Large intestine (tissue), 3 donors: Measurements from ENCODE around the gene IDH3A. TPM values are rescaled to one million over a fixed set of nuclear protein-coding genes. Genes with fewer than 3 reads are reported as not detected.

Source experiments
- DNase-seq, 2 donors: peaks; one replicate each; pipeline versions ENCODE4 v3.0.0 to v3.0.0-alpha.2; 2013
- H3K27ac ChIP-seq: one replicate; pipeline ENCODE4 v1.5.1; 2013; ENCODE audit warnings: low read length
- H3K27me3 ChIP-seq: 2 replicates; pipeline ENCODE4 v1.6.1; 2013; ENCODE audit warnings: low read length; ENCODE audit not compliant: control insufficient read depth, insufficient read depth
- H3K36me3 ChIP-seq: 2 replicates; pipeline ENCODE4 v1.6.1; 2013; ENCODE audit warnings: low read length; ENCODE audit not compliant: control insufficient read depth, insufficient read depth
- H3K4me1 ChIP-seq: one replicate; pipeline ENCODE4 v1.6.1; 2013; ENCODE audit warnings: low read length; ENCODE audit not compliant: control insufficient read depth, insufficient read depth
- H3K4me3 ChIP-seq: one replicate; pipeline ENCODE4 v1.5.1; 2013; ENCODE audit warnings: low read length
- H3K9me3 ChIP-seq: one replicate; pipeline ENCODE4 v1.6.1; 2013; ENCODE audit warnings: mild to moderate bottlenecking, low read depth, low read length, moderate library complexity; ENCODE audit not compliant: control insufficient read depth
- WGBS: methylation state at CpG from one replicate; pipeline ENCODE4 v1.1.5; 2013; ENCODE audit warnings: low lambda C conversion rate; ENCODE audit not compliant: insufficient coverage; 5-methylcytosine and 5-hydroxymethylcytosine counted together
- polyA plus RNA-seq: library from polyadenylated mRNA; unstranded; fragments of 120-200 nt; gene quantifications from one replicate; pipeline ENCODE4 v1.2.1, GENCODE V29; 2013

Gene IDH3A
- polyA plus RNA-seq, 1 donor = 113 TPM

- DNase-seq = no peak
- H3K4me1 ChIP-seq = peaks cover 12% of the 10 kb centered on the region
- no peak overlapping the region for H3K4me3 ChIP-seq
- H3K9me3 ChIP-seq = no peaks in the 10 kb centered on the region
- 90% methylated on average over 4 of the region's 20 CpGs for WGBS
- no peaks in the 10 kb centered on the region for H3K27me3 ChIP-seq
- H3K36me3 ChIP-seq = no peaks in the 10 kb centered on the region
- H3K27ac ChIP-seq = no peak overlapping the region
Measured at GRCh38 chr15:78208887-78209645, 59.9 kb downstream of the IDH3A start.

DNA sequence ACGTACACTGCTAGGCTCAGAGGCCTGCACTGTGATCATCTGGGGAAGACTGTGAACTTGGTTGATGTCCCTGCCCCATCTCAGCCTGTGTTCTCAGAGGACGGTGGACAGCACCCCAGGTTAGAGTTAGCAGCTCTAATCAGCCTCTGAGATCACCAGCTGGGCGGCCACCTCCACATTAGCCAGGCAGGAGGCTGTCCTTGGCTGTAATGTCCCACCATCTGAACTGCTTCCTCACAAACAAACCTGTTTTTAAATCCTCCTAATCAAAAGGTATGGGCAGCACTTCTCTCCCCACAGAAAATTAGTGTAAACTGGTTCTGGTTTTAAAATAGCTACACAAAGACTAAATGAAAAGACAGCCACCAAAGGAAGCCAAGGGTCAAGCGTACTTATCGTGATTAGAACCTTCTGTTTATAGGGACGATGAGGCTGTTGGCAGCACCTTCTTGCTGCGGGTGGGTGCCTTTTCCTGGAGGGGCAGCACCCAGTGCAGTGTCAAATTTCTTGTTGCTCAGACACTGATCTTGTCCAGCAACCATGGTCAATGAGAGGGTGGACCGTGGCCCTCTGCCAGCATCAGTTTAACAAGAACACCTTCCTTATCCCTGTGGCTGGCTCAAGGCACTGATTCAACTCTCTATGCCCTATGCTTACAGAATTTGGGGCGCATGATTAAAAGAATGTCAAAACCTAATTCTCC lies 60.6 kb downstream of the IDH3A start:
- peaks cover 12% of the 10 kb centered on the region for H3K4me1 ChIP-seq
- no peaks in the 10 kb centered on the region for H3K9me3 ChIP-seq
- DNase-seq = no peak
- H3K36me3 ChIP-seq = no peaks in the 10 kb centered on the region
- no peak overlapping the region for H3K27ac ChIP-seq
- no peaks in the 10 kb centered on the region for H3K27me3 ChIP-seq
- 100% methylated on average over 1 of the region's 9 CpGs for whole genome bisulfite sequencing
- no peak overlapping the region for H3K4me3 ChIP-seq

DNA sequence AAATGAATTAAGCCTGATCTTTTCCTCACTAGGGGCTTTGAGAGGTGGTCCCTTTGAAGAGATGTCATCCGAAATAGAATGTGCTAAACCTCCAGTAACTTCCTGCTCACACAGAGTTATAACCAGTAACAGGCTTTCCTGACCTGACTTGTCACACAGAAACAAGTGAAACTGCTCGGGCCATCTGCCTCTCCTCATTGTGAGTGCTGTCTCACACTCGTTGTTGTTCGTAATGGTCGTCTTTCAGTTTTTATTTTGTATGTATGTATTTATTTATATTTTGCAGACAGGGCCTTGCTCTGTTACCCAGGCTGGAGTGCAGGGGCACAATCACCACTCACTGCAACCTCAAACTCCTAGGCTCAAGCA lies 61.2 kb downstream of the IDH3A start:
- no peak overlapping the region for H3K4me3 ChIP-seq
- WGBS = no CpG with 5 or more reads among the region's 5 CpGs
- no peak for DNase-seq
- H3K36me3 ChIP-seq = no peaks in the 10 kb centered on the region
- H3K4me1 ChIP-seq = peaks cover 12% of the 10 kb centered on the region
- H3K27ac ChIP-seq = no peak overlapping the region
- no peaks in the 10 kb centered on the region for H3K9me3 ChIP-seq
- H3K27me3 ChIP-seq = no peaks in the 10 kb centered on the region

- no peak for DNase-seq
- H3K36me3 ChIP-seq = no peaks in the 10 kb centered on the region
- no peak overlapping the region for H3K4me3 ChIP-seq
- no peaks in the 10 kb centered on the region for H3K9me3 ChIP-seq
- peaks cover 12% of the 10 kb centered on the region for H3K4me1 ChIP-seq
- H3K27me3 ChIP-seq = no peaks in the 10 kb centered on the region
- no peak overlapping the region for H3K27ac ChIP-seq
- 100% methylated on average over 1 of the region's 12 CpGs for WGBS
Measured at GRCh38 chr15:78211189-78211921, 62.2 kb downstream of the IDH3A start.

- WGBS = no CpG with 5 or more reads among the region's 10 CpGs
- Histone ChIP-seq H3K4me1 (peaks cover 12% of the 10 kb centered on the region), H3K4me3 (no peak overlapping the region), H3K27me3 (no peaks in the 10 kb centered on the region), H3K27ac (no peak overlapping the region), H3K36me3 (no peaks in the 10 kb centered on the region), H3K9me3 (no peaks in the 10 kb centered on the region)
- DNase-seq = no peak
Measured at GRCh38 chr15:78212008-78212407, 62.8 kb downstream of the IDH3A start.

GRCh38 chr15:78212546-78213424 lies 63.6 kb downstream of the IDH3A start:
- DNase-seq = peak; percentile 77 to 88
- Histone ChIP-seq H3K27ac (no peak overlapping the region), H3K27me3 (no peaks in the 10 kb centered on the region), H3K36me3 (no peaks in the 10 kb centered on the region), H3K4me1 (peaks cover 12% of the 10 kb centered on the region), H3K9me3 (no peaks in the 10 kb centered on the region), H3K4me3 (no peak overlapping the region)
- WGBS = no CpG with 5 or more reads among the region's 17 CpGs

- DNase-seq = no peak
- Histone ChIP-seq H3K27ac (no peak overlapping the region), H3K4me3 (no peak overlapping the region), H3K36me3 (no peaks in the 10 kb centered on the region), H3K27me3 (no peaks in the 10 kb centered on the region), H3K9me3 (no peaks in the 10 kb centered on the region), H3K4me1 (peaks cover 12% of the 10 kb centered on the region)
- no CpG with 5 or more reads among the region's 6 CpGs for WGBS
Measured at GRCh38 chr15:78213425-78213750, 64.2 kb downstream of the IDH3A start.

- no peaks in the 10 kb centered on the region for H3K27me3 ChIP-seq
- no peaks in the 10 kb centered on the region for H3K9me3 ChIP-seq
- no CpG with 5 or more reads among the region's 4 CpGs for WGBS
- no peak for DNase-seq
- no peak overlapping the region for H3K27ac ChIP-seq
- H3K36me3 ChIP-seq = no peaks in the 10 kb centered on the region
- H3K4me1 ChIP-seq = peaks cover 12% of the 10 kb centered on the region
- H3K4me3 ChIP-seq = no peak overlapping the region
Measured at GRCh38 chr15:78213956-78214355, 64.8 kb downstream of the IDH3A start.

- no peak overlapping the region for H3K4me3 ChIP-seq
- no peak for DNase-seq
- no peaks in the 10 kb centered on the region for H3K9me3 ChIP-seq
- 46% methylated on average over 2 of the region's 7 CpGs for WGBS
- H3K36me3 ChIP-seq = no peaks in the 10 kb centered on the region
- H3K27me3 ChIP-seq = no peaks in the 10 kb centered on the region
- peaks cover 12% of the 10 kb centered on the region for H3K4me1 ChIP-seq
- H3K27ac ChIP-seq = no peak overlapping the region
Measured at GRCh38 chr15:78216276-78217104, 67.3 kb downstream of the IDH3A start.
